Measurements from ENCODE around the gene FOXO3.

GRCh38 chr6:108632441-108632840 is 71.7 kb downstream of the FOXO3 start:
- TF ChIP-seq CTCF (IDR thresholded peaks at IDR 0.05; ENCODE audit: low read depth, low read length, poor library complexity, severe bottlenecking) (no peak), EZH2phosphoT487 (IDR thresholded peaks at IDR 0.05; ENCODE audit: borderline replicate concordance, low read length) (no peak)

Data from DOHH2 (cell line).